Neuronal stem cell (in vitro differentiated cells): Measurements from ENCODE around the gene ZMAT5.
"Not testable (repeated sequence)": the region's sequence is repeated elsewhere in the genome, so short reads cannot be mapped to it uniquely, and the experiment has no call there.

Experiments
- DNase-seq: peaks from one replicate; pipeline ENCODE4 v3.0.0-alpha.2; 2013; ENCODE audit warnings: low spot score
- H2AFZ ChIP-seq: one replicate; pipeline ENCODE4 v1.6.1; 2013; ENCODE audit warnings: mild to moderate bottlenecking, low read length, inconsistent platforms
- H2AK5ac ChIP-seq: 2 replicates; pipeline ENCODE4 v1.6.1; 2013; ENCODE audit warnings: low read depth, mild to moderate bottlenecking, inconsistent platforms, low read length, moderate library complexity, mixed read lengths
- H2BK120ac ChIP-seq: 2 replicates; pipeline ENCODE4 v1.6.1; 2013; ENCODE audit warnings: low read depth, mild to moderate bottlenecking, inconsistent platforms, low read length, moderate library complexity, mixed read lengths
- H2BK12ac ChIP-seq: one replicate; pipeline ENCODE4 v1.6.1; 2013; ENCODE audit warnings: low read length, inconsistent platforms
- H2BK15ac ChIP-seq: 2 replicates; pipeline ENCODE4 v1.6.1; 2013; ENCODE audit warnings: mild to moderate bottlenecking, low read length, inconsistent platforms, mixed read lengths
- H2BK5ac ChIP-seq: one replicate; pipeline ENCODE4 v1.6.1; 2013; ENCODE audit warnings: inconsistent platforms, mild to moderate bottlenecking, low read length, moderate library complexity
- H3K14ac ChIP-seq: one replicate; pipeline ENCODE4 v1.6.1; 2013; ENCODE audit warnings: low read length, inconsistent platforms
- H3K18ac ChIP-seq: 2 replicates; pipeline ENCODE4 v1.6.1; 2013; ENCODE audit warnings: low read length, inconsistent platforms
- H3K23ac ChIP-seq: 2 replicates; pipeline ENCODE4 v1.6.1; 2013; ENCODE audit warnings: low read depth, mild to moderate bottlenecking, mixed read lengths, low read length, inconsistent platforms; ENCODE audit not compliant: poor library complexity
- H3K27ac ChIP-seq: replicated peaks from 3 replicates; pipeline ENCODE4 v1.5.1; 2013; ENCODE audit warnings: low read length, inconsistent platforms
- H3K27me3 ChIP-seq, 3 experiments: 2 replicates each; pipeline ENCODE4 v1.6.1; 2013; ENCODE audit warnings: low read length in 3 of 3, mild to moderate bottlenecking in 2 of 3, inconsistent platforms in 1 of 3, low read depth in 1 of 3, mixed read lengths in 1 of 3, moderate library complexity in 1 of 3; ENCODE audit not compliant: control insufficient read depth in 3 of 3, insufficient read depth in 3 of 3
- H3K36me3 ChIP-seq, 2 donors: replicated peaks in 1 of 2; 2 replicates each; pipeline ENCODE4 v1.6.1; 2013; ENCODE audit warnings: low read length in 2 of 2; ENCODE audit not compliant: control insufficient read depth in 2 of 2, insufficient read depth in 2 of 2
- H3K4ac ChIP-seq: 2 replicates; pipeline ENCODE4 v1.6.1; 2013; ENCODE audit warnings: inconsistent platforms, mild to moderate bottlenecking, low read length, moderate library complexity
- H3K4me1 ChIP-seq, 2 donors: 1 replicate in 1 of 2; 2 replicates in 1 of 2; pipeline ENCODE4 v1.6.1; 2013; ENCODE audit warnings: low read length in 2 of 2, low read depth in 1 of 2; ENCODE audit not compliant: control insufficient read depth in 2 of 2, insufficient read depth in 1 of 2
- H3K4me2 ChIP-seq: one replicate; pipeline ENCODE4 v1.6.1; 2013; ENCODE audit warnings: mild to moderate bottlenecking, low read length, inconsistent platforms; ENCODE audit not compliant: insufficient read depth, poor library complexity, severe bottlenecking
- H3K4me3 ChIP-seq, 2 donors: 2 replicates each; pipeline ENCODE4 v1.5.1; 2013; ENCODE audit warnings: low read length in 2 of 2, mild to moderate bottlenecking in 2 of 2, inconsistent platforms in 1 of 2, moderate library complexity in 1 of 2
- H3K79me1 ChIP-seq: one replicate; pipeline ENCODE4 v1.6.1; 2013; ENCODE audit warnings: low read depth, mild to moderate bottlenecking, inconsistent platforms, low read length, moderate library complexity
- H3K9ac ChIP-seq: one replicate; pipeline ENCODE4 v1.6.1; 2013; ENCODE audit warnings: mild to moderate bottlenecking, low read depth, low read length, inconsistent platforms; ENCODE audit not compliant: poor library complexity
- H3K9me3 ChIP-seq, 2 donors: replicated peaks in 1 of 2; 2 replicates each; pipeline versions ENCODE3 to v1.6.1; 2013; ENCODE audit warnings: low read length in 2 of 2, mild to moderate bottlenecking in 2 of 2, inconsistent platforms in 1 of 2, low read depth in 1 of 2, mixed read lengths in 1 of 2, moderate library complexity in 1 of 2; ENCODE audit not compliant: control insufficient read depth in 2 of 2, insufficient read depth in 1 of 2
- H4K8ac ChIP-seq: one replicate; pipeline ENCODE4 v1.6.1; 2013; ENCODE audit warnings: low read depth, mild to moderate bottlenecking, inconsistent platforms, low read length, moderate library complexity
- H4K91ac ChIP-seq: one replicate; pipeline ENCODE4 v1.6.1; 2013; ENCODE audit warnings: low read length, low read depth, mild to moderate bottlenecking, inconsistent platforms; ENCODE audit not compliant: poor library complexity
- WGBS, 2 donors: extraction: QIAGEN DNeasy Blood & Tissue Kit; methylation state at CpG; one replicate each; pipeline ENCODE4 v1.1.7; 2013; ENCODE audit warnings: missing lambda C conversion rate in 2 of 2, mixed read lengths in 1 of 2; ENCODE audit not compliant: insufficient read length in 2 of 2, insufficient replicate concordance in 1 of 2; ENCODE audit errors: extremely low coverage in 2 of 2; 5-methylcytosine and 5-hydroxymethylcytosine counted together

Gene ZMAT5

GRCh38 chr22:29756341-29756740, 10.5 kb downstream of the ZMAT5 start:
- Histone ChIP-seq H3K4ac (no peak overlapping the region), H2BK120ac (no peak overlapping the region), H3K27ac (no peak overlapping the region), H3K79me1 (no peaks in the 10 kb centered on the region), H3K14ac (no peak overlapping the region), H2BK12ac (no peak overlapping the region), H3K9me3 (no peaks in the 10 kb centered on the region), H3K36me3 (no peaks in the 10 kb centered on the region), H3K18ac (no peak overlapping the region), H2BK15ac (no peak overlapping the region), H3K4me2 (no peak overlapping the region), H4K8ac (no peak overlapping the region), H3K4me3 (no peak overlapping the region), H2AK5ac (peak overlapping the region; percentile 26), H3K27me3 (no peaks in the 10 kb centered on the region), H2BK5ac (no peak overlapping the region), H3K4me1 (peaks cover 5 to 6% of the 10 kb centered on the region in 2 donors), H3K23ac (no peak overlapping the region), H4K91ac (no peak overlapping the region), H2AFZ (no peak overlapping the region), H3K9ac (no peak overlapping the region)
- no CpG with 5 or more reads among the region's 7 CpGs for WGBS, 2 donors
- no peak for DNase-seq

- WGBS, 2 donors = no CpG with 5 or more reads among the region's 9 CpGs
- Histone ChIP-seq H3K23ac (no peak overlapping the region), H2BK15ac (peak overlapping the region; percentile 38), H2AK5ac (no peak overlapping the region), H2BK120ac (no peak overlapping the region), H3K4me3 (no peak overlapping the region), H3K14ac (no peak overlapping the region), H2BK5ac (no peak overlapping the region), H3K9ac (peak overlapping the region; percentile 21), H2BK12ac (no peak overlapping the region), H3K79me1 (no peaks in the 10 kb centered on the region), H2AFZ (no peak overlapping the region), H3K18ac (peak overlapping the region; percentile 64), H4K91ac (no peak overlapping the region), H3K36me3 (no peaks in the 10 kb centered on the region), H3K4me1 (peaks cover 5 to 6% of the 10 kb centered on the region in 2 donors), H4K8ac (no peak overlapping the region), H3K27ac (no peak overlapping the region), H3K27me3 (no peaks in the 10 kb centered on the region), H3K9me3 (no peaks in the 10 kb centered on the region), H3K4me2 (no peak overlapping the region), H3K4ac (no peak overlapping the region)
- DNase-seq = no peak
Measured at GRCh38 chr22:29755889-29756288, 10.9 kb downstream of the ZMAT5 start.

GRCh38 chr22:29754658-29755395, 12.0 kb downstream of the ZMAT5 start:
- DNase-seq, H2BK12ac ChIP-seq, H3K27me3 ChIP-seq, H2BK120ac ChIP-seq, H3K4me3 ChIP-seq, H2BK15ac ChIP-seq, H3K9ac ChIP-seq, H4K91ac ChIP-seq, H2BK5ac ChIP-seq, H3K4me2 ChIP-seq, H3K23ac ChIP-seq, H3K4me1 ChIP-seq, H3K36me3 ChIP-seq, H3K18ac ChIP-seq, H4K8ac ChIP-seq, H3K27ac ChIP-seq, H3K9me3 ChIP-seq, H3K79me1 ChIP-seq, H3K14ac ChIP-seq, H2AK5ac ChIP-seq, H3K4ac ChIP-seq, H2AFZ ChIP-seq: not testable (repeated sequence)
- no CpG with 5 or more reads among the region's 11 CpGs for WGBS, 2 donors

DNA sequence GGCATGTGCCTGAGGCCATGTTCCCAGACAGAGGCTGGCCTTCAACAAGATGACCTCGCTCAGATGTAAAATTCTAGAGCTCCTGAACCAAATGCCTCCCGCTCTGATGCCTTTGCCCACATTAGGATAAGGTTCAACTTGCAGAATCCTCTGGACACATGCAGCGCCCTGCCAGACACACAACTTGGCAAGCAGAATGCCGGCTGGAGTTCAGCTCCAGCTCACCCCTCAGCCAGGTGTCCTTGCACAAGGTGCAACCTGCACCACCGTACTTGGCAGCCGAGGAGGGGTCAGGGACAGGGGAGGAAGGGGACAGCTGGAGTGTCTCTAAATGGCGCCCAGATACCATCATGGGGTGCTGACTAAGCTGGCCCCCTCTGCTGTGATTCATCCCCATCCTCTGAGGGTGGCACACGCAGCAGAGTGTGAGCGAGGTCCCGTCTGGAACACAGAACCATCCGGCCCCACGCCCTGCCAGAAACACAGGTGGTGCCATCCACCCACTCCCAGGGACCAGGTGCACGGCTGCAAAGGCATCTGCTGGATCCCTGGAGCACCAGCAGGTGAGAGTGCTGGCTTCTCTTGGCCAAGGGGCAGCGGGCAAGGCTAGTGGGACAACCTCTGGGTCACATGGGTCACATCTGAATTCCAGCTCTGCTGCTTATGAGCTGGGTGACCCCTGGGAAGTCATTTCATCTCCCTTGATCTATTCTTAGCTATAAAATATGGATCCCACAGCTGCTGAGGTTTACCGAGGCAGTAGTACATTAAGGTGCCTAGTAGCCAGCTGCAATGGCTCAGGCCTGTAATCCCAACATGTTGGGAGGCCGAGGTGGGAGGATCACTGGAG, 12.8 kb downstream of the ZMAT5 start:
- Histone ChIP-seq H3K36me3 (no peaks in the 10 kb centered on the region), H2BK15ac (no peak overlapping the region), H2BK12ac (no peak overlapping the region), H3K4ac (no peak overlapping the region), H4K91ac (no peak overlapping the region), H3K9ac (no peak overlapping the region), H3K9me3 (no peaks in the 10 kb centered on the region), H3K18ac (no peak overlapping the region), H4K8ac (no peak overlapping the region), H2AFZ (no peak overlapping the region), H3K27me3 (no peaks in the 10 kb centered on the region), H3K23ac (no peak overlapping the region), H3K27ac (no peak overlapping the region), H2AK5ac (no peak overlapping the region), H3K14ac (no peak overlapping the region), H3K4me2 (no peak overlapping the region), H3K4me1 (peaks cover 3 to 5% of the 10 kb centered on the region in 2 donors), H2BK120ac (no peak overlapping the region), H2BK5ac (no peak overlapping the region), H3K79me1 (no peaks in the 10 kb centered on the region), H3K4me3 (no peak overlapping the region)
- no peak for DNase-seq
- no CpG with 5 or more reads among the region's 16 CpGs for WGBS, 2 donors
